ENCODE measurements around the gene MLX. TPM values are rescaled to one million over a fixed set of nuclear protein-coding genes. Genes with fewer than 3 reads are reported as not detected.

MLX gene
- total RNA-seq, 1 donor from 2014 or later: 33.9 TPM

DNA sequence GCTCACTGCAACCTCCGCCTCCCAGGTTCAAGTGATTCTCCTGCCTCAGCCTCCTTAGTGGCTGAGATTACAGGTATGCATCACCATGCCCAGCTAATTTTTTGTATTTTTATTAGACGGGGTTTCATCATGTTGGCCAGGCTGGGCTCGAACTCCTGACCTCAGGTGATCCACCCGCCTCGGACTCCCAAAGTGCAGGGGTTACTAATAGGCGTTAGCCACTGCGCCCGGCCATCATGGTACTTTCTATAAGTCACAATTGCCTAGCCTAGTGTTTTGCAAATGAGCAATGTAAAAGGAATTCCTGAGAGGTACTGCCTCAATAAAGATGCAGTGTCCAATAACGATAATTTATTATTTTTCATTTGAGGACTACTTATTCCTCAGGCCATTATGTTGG is 24.5 kb downstream of the MLX start:
- no peaks in the 10 kb centered on the region for H3K27me3 ChIP-seq
- no peak overlapping the region for H3K27ac ChIP-seq
- no peaks in the 10 kb centered on the region for H3K9me3 ChIP-seq
- H3K36me3 ChIP-seq: peaks cover 3 to 42% of the 10 kb centered on the region in 2 donors
- peaks cover 9% of the 10 kb centered on the region for H3K4me1 ChIP-seq
- H3K4me3 ChIP-seq: no peak overlapping the region
- no peak for DNase-seq (ENCODE audit: extremely low spot score in 2 of 2)
- TF ChIP-seq, protein P1, sequence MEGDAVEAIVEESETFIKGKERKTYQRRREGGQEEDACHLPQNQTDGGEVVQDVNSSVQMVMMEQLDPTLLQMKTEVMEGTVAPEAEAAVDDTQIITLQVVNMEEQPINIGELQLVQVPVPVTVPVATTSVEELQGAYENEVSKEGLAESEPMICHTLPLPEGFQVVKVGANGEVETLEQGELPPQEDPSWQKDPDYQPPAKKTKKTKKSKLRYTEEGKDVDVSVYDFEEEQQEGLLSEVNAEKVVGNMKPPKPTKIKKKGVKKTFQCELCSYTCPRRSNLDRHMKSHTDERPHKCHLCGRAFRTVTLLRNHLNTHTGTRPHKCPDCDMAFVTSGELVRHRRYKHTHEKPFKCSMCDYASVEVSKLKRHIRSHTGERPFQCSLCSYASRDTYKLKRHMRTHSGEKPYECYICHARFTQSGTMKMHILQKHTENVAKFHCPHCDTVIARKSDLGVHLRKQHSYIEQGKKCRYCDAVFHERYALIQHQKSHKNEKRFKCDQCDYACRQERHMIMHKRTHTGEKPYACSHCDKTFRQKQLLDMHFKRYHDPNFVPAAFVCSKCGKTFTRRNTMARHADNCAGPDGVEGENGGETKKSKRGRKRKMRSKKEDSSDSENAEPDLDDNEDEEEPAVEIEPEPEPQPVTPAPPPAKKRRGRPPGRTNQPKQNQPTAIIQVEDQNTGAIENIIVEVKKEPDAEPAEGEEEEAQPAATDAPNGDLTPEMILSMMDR (IDR thresholded peaks at IDR 0.05): no peak
- no peak for TF ChIP-seq POLR2A (IDR thresholded peaks at IDR 0.05)
- no peak for TF ChIP-seq POLR2AphosphoS5 (IDR thresholded peaks at IDR 0.05; ENCODE audit: insufficient read depth in 1 of 2, low read depth in 1 of 2)
- intact Hi-C loops (cut with DNase I): no loop called here

DNA sequence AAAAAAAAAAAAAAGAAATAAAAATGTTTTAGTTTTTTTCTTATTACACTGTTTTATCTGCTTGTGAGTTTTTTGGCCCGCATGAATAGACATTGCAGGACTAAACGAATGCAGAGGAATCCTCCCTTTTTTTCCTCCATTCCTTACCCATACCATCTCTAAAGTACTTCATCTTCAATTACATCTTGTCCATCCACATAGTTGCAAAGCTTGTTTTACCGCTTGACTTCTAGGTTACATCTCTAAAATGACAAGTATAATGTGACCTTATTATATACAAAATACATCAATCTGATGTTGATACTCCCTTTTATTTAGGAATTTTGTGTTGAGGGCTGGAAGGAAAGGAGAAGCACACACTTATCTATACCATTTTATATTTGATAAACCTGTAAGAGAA is 29.5 kb downstream of the MLX start:
- Histone ChIP-seq H3K36me3 (peaks cover 0 to 15% of the 10 kb centered on the region in 2 donors), H3K27me3 (no peaks in the 10 kb centered on the region), H3K27ac (no peak overlapping the region), H3K4me1 (peaks cover 19% of the 10 kb centered on the region), H3K4me3 (no peak overlapping the region), H3K9me3 (no peaks in the 10 kb centered on the region)
- intact Hi-C loops (cut with DNase I): no loop called here
- TF ChIP-seq POLR2A (IDR thresholded peaks at IDR 0.05) (no peak), POLR2AphosphoS5 (IDR thresholded peaks at IDR 0.05; ENCODE audit: insufficient read depth in 1 of 2, low read depth in 1 of 2) (no peak)
- TF ChIP-seq, protein P1 (IDR thresholded peaks at IDR 0.05): no peak
- DNase-seq (ENCODE audit: extremely low spot score in 2 of 2): no peak

DNA sequence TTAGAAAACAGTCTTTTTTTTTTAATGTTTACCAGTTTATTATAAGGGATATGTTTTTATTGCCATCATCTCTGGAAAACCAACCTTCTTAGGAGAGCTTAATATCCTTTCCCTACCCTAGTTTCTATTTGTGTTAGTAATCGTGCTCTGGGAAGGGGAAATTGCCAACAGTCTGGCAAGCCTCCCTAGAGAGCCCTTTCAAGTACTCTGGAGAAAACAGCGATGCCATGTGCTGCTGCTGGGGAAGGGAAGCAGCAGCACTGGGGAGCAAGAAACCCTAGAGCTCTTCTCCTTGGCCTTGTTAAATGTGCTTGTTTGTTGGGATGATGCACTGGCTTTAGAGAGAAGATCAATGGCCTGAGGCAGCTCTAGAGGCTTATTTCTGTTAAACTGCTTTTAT is 32.0 kb downstream of the MLX start:
- no peak overlapping the region for H3K4me3 ChIP-seq
- TF ChIP-seq POLR2AphosphoS5 (IDR thresholded peaks at IDR 0.05; ENCODE audit: insufficient read depth in 1 of 2, low read depth in 1 of 2): no peak
- TF ChIP-seq, protein P1 (IDR thresholded peaks at IDR 0.05): no peak
- H3K9me3 ChIP-seq: no peaks in the 10 kb centered on the region
- peaks cover 0 to 7% of the 10 kb centered on the region in 2 donors for H3K36me3 ChIP-seq
- intact Hi-C loops (cut with DNase I): no loop called here
- peaks cover 25% of the 10 kb centered on the region for H3K4me1 ChIP-seq
- H3K27me3 ChIP-seq: no peaks in the 10 kb centered on the region
- no peak for DNase-seq (ENCODE audit: extremely low spot score in 2 of 2)
- H3K27ac ChIP-seq: no peak overlapping the region

DNA sequence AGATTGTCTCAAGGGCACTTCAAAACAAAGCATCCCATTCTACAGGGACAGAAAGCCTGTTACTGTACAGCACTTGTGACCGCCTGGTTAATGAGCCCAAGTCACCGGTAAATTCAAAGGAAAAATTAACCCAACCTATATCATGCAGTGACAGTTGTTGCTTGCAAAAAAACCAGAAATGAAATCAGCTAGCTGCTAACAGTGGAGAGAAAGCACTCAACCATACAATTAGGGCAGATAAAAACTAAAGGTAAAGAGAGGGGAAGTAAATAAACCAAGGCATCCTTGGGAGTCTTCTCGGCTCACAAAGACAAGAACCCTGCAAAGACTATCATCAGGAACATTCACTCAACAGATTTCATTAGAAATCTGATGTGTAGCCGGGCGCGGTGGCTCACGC is 36.4 kb downstream of the MLX start:
- Histone ChIP-seq H3K27ac (no peak overlapping the region), H3K36me3 (peaks cover 0 to 7% of the 10 kb centered on the region in 2 donors), H3K9me3 (no peaks in the 10 kb centered on the region), H3K4me3 (no peak overlapping the region), H3K4me1 (peaks cover 59% of the 10 kb centered on the region), H3K27me3 (no peaks in the 10 kb centered on the region)
- TF ChIP-seq POLR2AphosphoS5 (IDR thresholded peaks at IDR 0.05; ENCODE audit: insufficient read depth in 1 of 2, low read depth in 1 of 2) (no peak), POLR2A (IDR thresholded peaks at IDR 0.05) (no peak)
- TF ChIP-seq, protein P1 (IDR thresholded peaks at IDR 0.05): no peak
- intact Hi-C loops (cut with DNase I): no loop called here
- no peak for DNase-seq (ENCODE audit: extremely low spot score in 2 of 2)

DNA sequence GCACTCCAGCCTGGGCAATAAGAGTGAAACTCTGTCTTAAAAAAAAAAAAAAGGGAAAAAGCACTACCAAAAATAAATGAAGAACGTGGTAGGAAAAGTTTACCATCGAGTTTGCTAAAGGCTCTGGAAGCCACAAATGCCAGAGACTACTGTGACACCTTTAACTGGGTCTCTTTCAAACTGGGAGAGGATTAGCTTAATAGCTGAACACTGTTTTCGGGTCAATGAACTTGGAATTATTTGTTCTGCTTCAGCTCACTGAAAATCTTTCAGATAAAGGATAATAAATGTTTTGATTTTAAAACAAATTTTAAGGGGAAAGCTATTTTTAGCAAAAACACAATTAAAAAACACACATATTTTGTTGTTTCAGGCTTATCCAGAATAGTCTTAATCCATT is 40.9 kb downstream of the MLX start:
- DNase-seq (ENCODE audit: extremely low spot score in 2 of 2): no peak

More for the DNA sequence above, 40.9 kb downstream of the MLX start:
- peaks cover 49% of the 10 kb centered on the region for H3K4me1 ChIP-seq
- H3K36me3 ChIP-seq: peaks cover 0 to 8% of the 10 kb centered on the region in 2 donors
- H3K9me3 ChIP-seq: no peaks in the 10 kb centered on the region
- intact Hi-C loops (cut with DNase I): loop anchor here (5.0 kb wide), 1 partner anchor 65 kb away; no protein-coding TSS in a partner anchor
- TF ChIP-seq POLR2A (IDR thresholded peaks at IDR 0.05): no peak
- TF ChIP-seq, protein P1 (IDR thresholded peaks at IDR 0.05): no peak
- no peak for TF ChIP-seq POLR2AphosphoS5 (IDR thresholded peaks at IDR 0.05; ENCODE audit: insufficient read depth in 1 of 2, low read depth in 1 of 2)
- peak overlapping the region; percentile 96 for H3K27ac ChIP-seq
- no peaks in the 10 kb centered on the region for H3K27me3 ChIP-seq
- H3K4me3 ChIP-seq: peak overlapping the region; percentile 77 to 98
